DMS153 treated with DMSO at 0.1 percent for 48 hours (cell line): ENCODE results near the gene TESPA1.
"Not testable (repeated sequence)": the region's sequence is repeated elsewhere in the genome, so short reads cannot be mapped to it uniquely, and the experiment has no call there.

ENCODE experiments used
- DNase-seq: peaks from one replicate; lab custom pipeline; 2025; ENCODE audit not compliant: unreplicated experiment; lab: John Stamatoyannopoulos, UW

Gene TESPA1

GRCh38 chr12:54984658-54985376 is at the start of gene TESPA1:
TSS of gene TESPA1 (minus strand) at chr12:54984762. CDS start at chr12:54974562, 10,200 bp downstream.
- no peak for DNase-seq

DNA sequence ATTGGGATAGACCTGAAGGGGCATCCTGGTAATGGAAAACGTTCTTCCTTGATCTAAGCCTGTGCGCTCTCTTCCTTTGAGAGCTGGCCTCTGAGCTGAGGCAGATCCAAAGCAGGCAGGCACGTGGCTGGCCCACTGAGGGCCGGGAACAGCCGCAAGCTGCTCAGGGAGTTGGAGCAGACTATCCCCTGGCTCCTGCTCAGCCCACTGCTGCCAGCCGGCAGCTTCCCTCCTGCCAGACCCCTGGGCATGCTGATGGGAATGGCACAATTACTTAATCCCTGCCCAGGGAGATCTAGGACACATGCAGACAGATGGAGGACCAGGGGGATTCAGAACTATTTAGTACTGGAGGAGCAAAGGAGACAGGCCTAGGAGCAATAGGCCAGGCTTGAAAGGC is 49.7 kb upstream of the TESPA1 start:
- DNase-seq = no peak

DNA sequence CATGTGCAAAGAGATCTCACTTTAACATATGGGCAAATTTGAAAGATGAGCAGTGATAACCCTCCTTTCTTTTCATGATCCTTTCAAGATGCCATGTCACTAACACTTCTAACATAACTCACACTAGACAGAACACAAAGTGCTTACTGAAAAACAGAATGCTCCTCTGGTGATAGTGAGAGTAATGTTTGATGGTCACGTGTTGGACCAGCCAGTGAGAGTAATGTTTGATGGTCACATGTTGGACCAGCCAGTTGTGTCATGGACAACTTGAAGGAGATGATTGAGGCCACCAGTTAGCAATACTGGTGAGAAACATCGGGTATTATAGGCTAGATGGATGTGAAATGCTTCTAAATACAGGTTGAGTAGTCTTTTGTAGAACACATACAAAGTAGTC is 40.9 kb upstream of the TESPA1 start:
- no peak for DNase-seq

GRCh38 chr12:55024575-55024974 is 40.0 kb upstream of the TESPA1 start:
- DNase-seq = peak; percentile 20

- DNase-seq = no peak
These were observed 35.2 kb upstream of the TESPA1 start, which contains the start of gene NEUROD4 for GRCh38 chr12:55019784-55020183. TSS of gene NEUROD4 (plus strand) at chr12:55019974. CDS start at chr12:55026440, 6,466 bp downstream.

- no peak for DNase-seq
These were observed 32.9 kb upstream of the TESPA1 start for GRCh38 chr12:55017416-55017925.

DNA sequence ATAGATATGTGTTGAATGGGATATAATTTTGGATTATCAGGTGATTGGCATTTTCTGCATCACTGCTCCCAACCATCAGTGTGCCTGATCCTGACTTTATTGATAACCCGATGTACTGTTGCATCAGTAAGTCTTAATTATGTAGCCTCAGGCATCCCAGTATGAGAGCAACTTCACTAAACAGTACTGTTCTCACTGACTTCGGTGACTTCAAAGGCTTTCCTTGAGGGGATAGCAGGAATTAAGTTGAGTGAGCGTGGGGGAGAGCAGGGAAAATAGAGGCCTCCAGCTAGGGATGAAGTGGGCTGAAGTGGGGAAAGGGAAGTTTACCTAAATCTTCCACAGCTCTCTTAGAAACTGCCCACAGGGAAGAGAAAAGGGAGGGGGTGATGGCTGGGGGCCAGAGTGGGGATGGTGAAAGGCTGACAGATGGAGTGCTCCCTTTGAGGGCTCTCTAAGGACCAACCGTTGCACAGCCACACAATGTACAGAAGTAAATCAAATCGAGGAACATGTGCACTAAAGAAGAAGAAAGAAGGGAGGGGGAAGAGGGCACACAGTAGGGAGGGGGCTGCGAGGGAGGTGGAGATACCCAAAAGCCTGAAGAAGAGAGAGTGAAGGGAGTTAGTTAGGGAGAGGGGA is 24.5 kb upstream of the TESPA1 start:
- DNase-seq = peak; percentile 17

- no peak for DNase-seq
These were observed 17.8 kb upstream of the TESPA1 start for GRCh38 chr12:55002355-55002754.

- DNase-seq = no peak
These were observed 16.8 kb upstream of the TESPA1 start for GRCh38 chr12:55001198-55001868.

GRCh38 chr12:54998958-54999510 is 14.5 kb upstream of the TESPA1 start:
- DNase-seq = no peak

DNA sequence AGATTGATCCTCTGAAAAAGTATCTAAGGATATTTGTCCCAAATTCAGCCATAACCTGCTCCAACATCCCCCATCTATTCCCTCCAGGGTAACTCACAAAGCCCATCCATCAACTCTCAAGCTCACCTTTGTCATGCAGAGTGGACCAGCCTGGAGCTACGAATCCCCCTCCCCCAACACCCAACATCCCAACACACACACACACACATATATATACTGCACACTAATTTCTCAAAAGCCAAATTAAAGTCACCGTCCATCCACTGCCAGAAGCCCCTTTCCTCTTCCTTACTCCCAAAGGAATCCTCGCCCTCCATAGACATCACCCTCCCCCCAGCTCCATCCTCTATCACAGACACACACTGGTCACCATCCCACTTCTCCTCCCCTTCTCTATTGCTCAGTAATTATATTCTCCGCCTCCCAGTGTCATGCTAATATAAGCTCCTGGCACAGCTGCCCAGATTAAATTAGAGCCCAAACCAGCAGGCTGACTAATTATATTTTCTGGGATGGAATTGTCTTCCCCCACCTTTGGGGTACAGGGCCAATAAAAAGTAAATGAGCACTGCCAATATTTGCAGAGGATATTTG is 13.5 kb upstream of the TESPA1 start:
- DNase-seq = no peak

- no peak for DNase-seq
These were observed 11.6 kb upstream of the TESPA1 start for GRCh38 chr12:54996205-54996604.

- DNase-seq = peak; percentile 85
These were observed 8.7 kb upstream of the TESPA1 start for GRCh38 chr12:54993181-54993835.

DNA sequence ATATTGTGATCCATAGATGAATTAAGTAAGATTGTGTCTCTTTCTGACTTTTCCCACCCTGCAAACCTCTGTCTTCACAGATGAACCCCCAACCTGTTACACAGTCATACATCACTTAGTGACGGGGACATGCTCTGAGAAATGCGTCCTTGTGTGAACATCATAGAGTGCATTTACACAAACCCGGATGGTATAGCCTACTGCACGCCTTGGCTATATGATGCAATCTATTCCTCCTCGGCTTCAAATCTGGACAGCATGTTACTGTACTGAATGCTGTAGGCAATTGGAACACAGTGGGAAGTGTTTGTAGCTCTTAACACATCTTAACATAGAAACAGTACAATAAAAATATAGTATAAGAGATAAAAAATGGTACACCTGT is 7.4 kb upstream of the TESPA1 start:
- DNase-seq = no peak

DNA sequence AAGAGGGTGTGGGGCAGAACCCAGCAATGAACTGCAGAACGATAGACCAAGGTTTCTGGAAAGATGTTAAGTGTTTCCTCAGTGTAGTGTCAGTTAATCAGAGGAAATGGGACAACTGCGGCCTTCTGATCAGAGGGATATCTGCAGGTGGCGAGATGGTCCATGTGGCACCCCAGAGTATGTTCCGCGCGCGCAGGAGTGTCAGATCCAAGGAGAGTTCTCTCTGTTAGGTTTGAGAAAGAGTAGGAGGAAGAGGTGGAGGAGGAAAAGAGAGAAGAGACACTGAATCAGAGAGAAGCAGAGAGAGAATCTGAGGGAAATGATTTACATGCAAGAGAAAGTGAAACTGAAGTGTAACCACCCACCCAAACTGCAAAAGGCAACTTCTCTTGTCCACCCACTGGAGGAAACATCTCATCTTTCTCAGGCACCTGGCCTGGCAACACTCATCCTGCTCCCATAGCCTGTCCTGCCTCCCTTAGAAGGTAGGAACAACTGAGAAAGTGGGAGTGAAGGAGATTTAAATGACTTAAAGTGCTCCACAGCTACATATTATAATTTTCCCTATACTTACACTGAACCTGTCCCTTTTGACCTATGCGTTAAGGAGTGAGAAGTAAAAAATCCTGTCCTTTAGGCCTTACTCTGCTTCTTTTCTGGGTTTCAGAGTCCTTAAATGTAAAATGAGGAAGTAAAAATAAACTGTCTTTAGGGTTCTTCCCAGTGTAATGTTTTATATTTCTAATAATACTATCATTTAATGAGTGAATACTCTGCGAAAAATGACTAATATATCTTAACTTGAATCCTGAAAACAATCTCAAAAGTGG is 6.8 kb upstream of the TESPA1 start:
- DNase-seq = no peak

DNA sequence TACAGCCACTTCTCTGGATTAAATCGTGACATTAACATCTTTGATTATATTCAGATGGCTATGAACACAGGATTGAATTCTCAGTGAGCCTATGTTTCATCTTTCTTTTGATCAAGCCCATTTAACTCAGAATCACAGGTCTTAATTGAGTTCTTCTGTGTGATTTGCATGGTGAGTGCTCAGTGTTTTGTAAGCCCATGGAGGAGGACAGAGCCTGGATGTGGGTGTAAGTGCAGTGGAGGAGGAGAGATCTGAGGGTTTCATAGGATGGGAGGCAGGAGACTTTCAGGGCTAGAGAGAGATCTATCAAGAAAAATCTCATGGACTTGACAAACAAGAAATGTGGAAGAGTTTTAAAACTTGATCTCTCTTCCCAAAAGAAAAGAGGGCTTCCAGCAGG is 5.3 kb upstream of the TESPA1 start:
- no peak for DNase-seq

GRCh38 chr12:54988402-54989054 is 4.0 kb upstream of the TESPA1 start:
- peak; percentile 22 for DNase-seq

GRCh38 chr12:54987611-54988231 is 3.2 kb upstream of the TESPA1 start:
- no peak for DNase-seq

DNA sequence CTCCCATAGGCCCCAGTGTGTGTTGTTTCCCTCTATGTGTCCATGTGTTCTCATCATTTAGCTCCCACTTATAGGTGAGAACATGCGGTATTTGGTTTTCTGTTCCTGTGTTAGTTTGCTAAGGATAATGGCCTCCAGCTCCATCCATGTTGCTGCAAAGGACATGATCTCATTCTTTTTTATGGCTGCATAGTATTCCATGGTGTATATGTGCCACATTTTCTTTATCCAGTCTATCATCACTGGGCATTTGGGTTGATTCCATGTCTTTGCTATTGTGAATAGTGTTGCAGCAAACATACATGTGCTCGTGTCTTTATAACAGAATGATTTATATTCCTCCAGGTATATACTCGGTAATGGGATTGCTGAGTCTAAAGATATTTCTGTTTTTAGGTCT is 2.2 kb upstream of the TESPA1 start:
- DNase-seq = not testable (repeated sequence)
